Measurements from ENCODE around the gene DCUN1D2.

DNA sequence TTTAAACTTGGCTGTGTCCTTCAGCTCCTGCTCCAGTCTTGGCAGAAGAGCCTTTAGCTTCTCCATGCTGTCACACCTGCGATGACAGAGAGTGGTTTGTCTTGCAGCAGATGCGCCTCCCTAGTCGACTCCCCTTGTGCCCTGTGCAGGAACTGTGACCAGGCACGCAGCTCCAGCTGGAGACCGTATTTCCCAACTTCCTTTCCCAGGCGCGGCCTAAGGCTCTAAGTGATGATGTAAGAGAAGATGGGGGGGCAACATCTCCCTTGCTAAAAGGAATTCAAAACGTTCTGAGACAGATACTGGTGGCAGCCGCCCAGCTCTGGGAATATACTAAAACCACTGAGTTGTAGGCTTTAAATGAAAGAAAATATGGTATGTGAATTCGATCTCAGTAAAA, 16.3 kb downstream of the DCUN1D2 start:
- no peak for TF ChIP-seq POLR2A (IDR thresholded peaks at IDR 0.05; ENCODE audit: low read depth)
- TF ChIP-seq, protein P1, sequence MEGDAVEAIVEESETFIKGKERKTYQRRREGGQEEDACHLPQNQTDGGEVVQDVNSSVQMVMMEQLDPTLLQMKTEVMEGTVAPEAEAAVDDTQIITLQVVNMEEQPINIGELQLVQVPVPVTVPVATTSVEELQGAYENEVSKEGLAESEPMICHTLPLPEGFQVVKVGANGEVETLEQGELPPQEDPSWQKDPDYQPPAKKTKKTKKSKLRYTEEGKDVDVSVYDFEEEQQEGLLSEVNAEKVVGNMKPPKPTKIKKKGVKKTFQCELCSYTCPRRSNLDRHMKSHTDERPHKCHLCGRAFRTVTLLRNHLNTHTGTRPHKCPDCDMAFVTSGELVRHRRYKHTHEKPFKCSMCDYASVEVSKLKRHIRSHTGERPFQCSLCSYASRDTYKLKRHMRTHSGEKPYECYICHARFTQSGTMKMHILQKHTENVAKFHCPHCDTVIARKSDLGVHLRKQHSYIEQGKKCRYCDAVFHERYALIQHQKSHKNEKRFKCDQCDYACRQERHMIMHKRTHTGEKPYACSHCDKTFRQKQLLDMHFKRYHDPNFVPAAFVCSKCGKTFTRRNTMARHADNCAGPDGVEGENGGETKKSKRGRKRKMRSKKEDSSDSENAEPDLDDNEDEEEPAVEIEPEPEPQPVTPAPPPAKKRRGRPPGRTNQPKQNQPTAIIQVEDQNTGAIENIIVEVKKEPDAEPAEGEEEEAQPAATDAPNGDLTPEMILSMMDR (IDR thresholded peaks at IDR 0.05) = no peak

All from esophagus muscularis mucosa (tissue), 3 donors.